GM23338 (cell line): ENCODE measurements around the gene B3GALT5. TPM values are rescaled to one million over a fixed set of nuclear protein-coding genes. Genes with fewer than 3 reads are reported as not detected.

Source experiments
- ATAC-seq: fragments of 200-7000 bp; cut with Tn5 transposase; 3 replicates; pipeline ENCODE4 v1.9.1; 2020
- DNase-seq: peaks from one replicate; pipeline ENCODE4 v3.0.0-alpha.2; 2015; ENCODE audit warnings: low spot score
- H2AFZ ChIP-seq: fragments of 200-600 bp; sonication (generic); 2 replicates; pipeline ENCODE4 v1.8.0; 2016; ENCODE audit warnings: antibody characterized with exemption, mild to moderate bottlenecking, moderate library complexity
- H3F3A ChIP-seq: fragments of 200-600 bp; sonication (generic); replicated peaks from 2 replicates; pipeline ENCODE4 v1.8.0; 2017; ENCODE audit warnings: antibody characterized with exemption, mixed run types, low read depth
- H3K27ac ChIP-seq: fragments of 200-600 bp; sonication (generic); 2 replicates; pipeline ENCODE4 v1.6.1; 2016; ENCODE audit warnings: low read depth
- H3K27me3 ChIP-seq: fragments of 200-600 bp; sonication (generic); 2 replicates; pipeline ENCODE4 v1.8.0; 2016; ENCODE audit warnings: mild to moderate bottlenecking, mixed run types, moderate library complexity; ENCODE audit not compliant: insufficient read depth
- H3K36me3 ChIP-seq: fragments of 200-600 bp; sonication (generic); 2 replicates; pipeline ENCODE4 v1.8.0; 2016; ENCODE audit warnings: mild to moderate bottlenecking; ENCODE audit not compliant: insufficient read depth
- H3K4me1 ChIP-seq: fragments of 200-600 bp; sonication (generic); 2 replicates; pipeline ENCODE4 v1.8.0; 2016; ENCODE audit warnings: mild to moderate bottlenecking, moderate library complexity; ENCODE audit not compliant: insufficient read depth
- H3K4me2 ChIP-seq: fragments of 200-600 bp; sonication (generic); 2 replicates; pipeline ENCODE4 v1.7.1; 2017; ENCODE audit warnings: mixed run types
- H3K4me3 ChIP-seq: fragments of 200-600 bp; sonication (generic); 2 replicates; pipeline ENCODE4 v1.6.1; 2016; ENCODE audit warnings: mixed run types
- H3K79me2 ChIP-seq: fragments of 200-600 bp; sonication (generic); replicated peaks from 2 replicates; pipeline ENCODE4 v1.8.0; 2017; ENCODE audit warnings: mild to moderate bottlenecking; ENCODE audit not compliant: insufficient read depth
- H3K9me2 ChIP-seq: fragments of 200-600 bp; sonication (generic); 2 replicates; pipeline ENCODE4 v1.8.0; 2017; ENCODE audit not compliant: insufficient read depth
- H4K20me1 ChIP-seq: fragments of 200-600 bp; sonication (generic); replicated peaks from 2 replicates; pipeline ENCODE4 v1.8.0; 2017; ENCODE audit warnings: mild to moderate bottlenecking; ENCODE audit not compliant: insufficient read depth
- H3K27ac Mint-ChIP-seq: 2 replicates; pipeline ENCODE4 v1.8.0; 2020; ENCODE audit warnings: inconsistent platforms, mild to moderate bottlenecking, moderate library complexity, mixed read lengths
- H3K27me3 Mint-ChIP-seq: 3 replicates; pipeline ENCODE4 v1.8.0; 2022; ENCODE audit warnings: low read depth, mild to moderate bottlenecking, moderate library complexity, mixed read lengths, inconsistent platforms; ENCODE audit not compliant: insufficient read depth, poor library complexity
- H3K36me3 Mint-ChIP-seq: 3 replicates; pipeline ENCODE4 v1.8.0; 2021; ENCODE audit warnings: low read depth, mild to moderate bottlenecking, inconsistent platforms, moderate library complexity, mixed read lengths
- H3K4me1 Mint-ChIP-seq: 3 replicates; pipeline ENCODE4 v1.8.0; 2020; ENCODE audit warnings: mild to moderate bottlenecking, inconsistent platforms, mixed read lengths
- H3K4me3 Mint-ChIP-seq: 3 replicates; pipeline ENCODE4 v1.8.0; 2021; ENCODE audit warnings: moderate library complexity, mild to moderate bottlenecking, inconsistent platforms, mixed read lengths
- H3K9me3 Mint-ChIP-seq: 3 replicates; pipeline ENCODE4 v1.8.0; 2020; ENCODE audit warnings: moderate library complexity, mild to moderate bottlenecking, inconsistent platforms, mixed read lengths
- CREB1 ChIP-seq: fragments of 250-450 bp; sonication (Bioruptor Pico); IDR thresholded peaks from 2 replicates; pipeline ENCODE4 v1.5.0; 2020; ENCODE audit warnings: low read depth, mild to moderate bottlenecking, moderate library complexity
- CTCF ChIP-seq, 2 experiments: fragments of 200-600 bp in 1 of 2; sonication (generic) in 1 of 2; conservative IDR thresholded peaks; 2 replicates each; pipeline versions ENCODE4 v1.5.1 to v1.6.1; 2016 to 2017; ENCODE audit warnings: antibody characterized with exemption in 2 of 2, low read depth in 2 of 2, mild to moderate bottlenecking in 2 of 2, moderate library complexity in 1 of 2
- EZH2phosphoT487 ChIP-seq: fragments of 200-600 bp; sonication (generic); IDR thresholded peaks from one replicate; pipeline ENCODE4 v1.8.1; 2018; ENCODE audit warnings: antibody characterized with exemption; ENCODE audit not compliant: unreplicated experiment
- NANOG ChIP-seq: IDR thresholded peaks from 2 replicates; pipeline ENCODE4 v1.6.1; 2016; ENCODE audit warnings: antibody characterized with exemption, borderline replicate concordance
- REST ChIP-seq: IDR thresholded peaks from one replicate; pipeline ENCODE4 v1.6.1; 2018; ENCODE audit warnings: antibody characterized with exemption; ENCODE audit not compliant: unreplicated experiment
- ZNF114 ChIP-seq: fragments of 250-450 bp; sonication (Bioruptor Pico); IDR thresholded peaks from 2 replicates; pipeline ENCODE4 v1.5.0; 2020; ENCODE audit warnings: mild to moderate bottlenecking, moderate library complexity
- ZNF331 ChIP-seq: fragments of 250-450 bp; sonication (Bioruptor Pico); IDR thresholded peaks from 2 replicates; pipeline ENCODE4 v1.5.0; 2020; ENCODE audit warnings: low read depth, mild to moderate bottlenecking, moderate library complexity
- ZNF462 ChIP-seq: fragments of 250-450 bp; sonication (Bioruptor Pico); IDR thresholded peaks from 2 replicates; pipeline ENCODE4 v1.5.0; 2020; ENCODE audit warnings: mild to moderate bottlenecking, moderate library complexity
- polyA plus RNA-seq: library from polyadenylated mRNA; unstranded; fragments of >200 nt; fragmentation: Nextera tagmentation; extraction: Ambion mirVana; gene quantifications from 2 replicates; pipeline ENCODE4 v1.2.1, GENCODE V29; 2016
- total RNA-seq: library from RNA; depleted of rRNA; stranded (reverse); fragments of >200 nt; shearing (Covaris generic); gene quantifications from 2 replicates; pipeline ENCODE4 v1.2.3, GENCODE V29; 2014

Gene B3GALT5
- total and polyA plus RNA-seq, 2 experiments from 2014 or later: 6.2 to 37.5 TPM

GRCh38 chr21:39696196-39696595, 83.5 kb downstream of the B3GALT5 start (continued):
- TF ChIP-seq CTCF (conservative IDR thresholded peaks at IDR 0.05; ENCODE audit: low read depth in 2 of 2) (no peak), EZH2phosphoT487 (no peak), CREB1 (no peak), REST (no peak), ZNF114 (CRISPR knock-in tag) (no peak)

- H3K27ac Mint-ChIP-seq: no peak overlapping the region
- Histone ChIP-seq H3F3A (no peaks in the 10 kb centered on the region), H2AFZ (no peak overlapping the region), H3K27ac (no peak overlapping the region), H3K27me3 (no peaks in the 10 kb centered on the region), H3K4me3 (no peak overlapping the region), H3K4me1 (peaks cover 19% of the 10 kb centered on the region), H3K36me3 (no peaks in the 10 kb centered on the region), H3K9me2 (peaks cover 5% of the 10 kb centered on the region; the same call in 1 of the 2 replicates), H3K4me2 (no peak overlapping the region), H3K79me2 (no peaks in the 10 kb centered on the region), H4K20me1 (no peaks in the 10 kb centered on the region)
- no peak overlapping the region for H3K4me3 Mint-ChIP-seq
- peak; percentile 63 for ATAC-seq
- H3K27me3 Mint-ChIP-seq: peaks cover 5% of the 10 kb centered on the region
- H3K4me1 Mint-ChIP-seq: peaks cover 23% of the 10 kb centered on the region
- H3K9me3 Mint-ChIP-seq: no peaks in the 10 kb centered on the region; the same call in 2 of the 3 replicates
- H3K36me3 Mint-ChIP-seq: peaks cover 5% of the 10 kb centered on the region
- no peak for DNase-seq
- TF ChIP-seq ZNF114 (CRISPR knock-in tag) (no peak), ZNF462 (CRISPR knock-in tag) (no peak), ZNF331 (no peak), NANOG (no peak), REST (no peak)
Observed at GRCh38 chr21:39696618-39697017, 83.9 kb downstream of the B3GALT5 start.
